Bronchial epithelial cell (primary cell): Measurements from ENCODE around the gene INSYN2A. TPM values are rescaled to one million over a fixed set of nuclear protein-coding genes. Genes with fewer than 3 reads are reported as not detected.
A peak's percentile ranks its signal among the peaks of the same experiment; 100 is the strongest.

ENCODE experiments used
- DNase-seq: peaks from one replicate; pipeline ENCODE4 v3.0.0-alpha.2; 2010; ENCODE audit warnings: low read depth
- FAIRE-seq: peaks from 2 replicates; lab custom pipeline; 2011; peaks lifted over from hg19 to GRCh38; lab: Jason Lieb, UNC
- H3K27me3 ChIP-seq: 2 replicates; pipeline ENCODE4 v1.5.1; 2011; ENCODE audit warnings: low read length; ENCODE audit not compliant: control insufficient read depth, insufficient read depth
- H3K36me3 ChIP-seq: 2 replicates; pipeline ENCODE4 v1.5.1; 2011; ENCODE audit warnings: low read length; ENCODE audit not compliant: control insufficient read depth, insufficient read depth
- H3K4me3 ChIP-seq: 2 replicates; pipeline ENCODE4 v1.5.1; 2011; ENCODE audit warnings: mild to moderate bottlenecking, low read depth, low read length, control low read depth
- CTCF ChIP-seq: IDR thresholded peaks from 2 replicates; pipeline ENCODE4 v1.5.1; 2011; ENCODE audit warnings: mild to moderate bottlenecking, moderate library complexity, low read length, control low read depth, inconsistent platforms; ENCODE audit not compliant: insufficient read depth, severe bottlenecking
- total RNA-seq: library from RNA; depleted of rRNA; stranded (reverse); fragments of >200 nt; gene quantifications from 2 replicates; pipeline ENCODE4 v1.2.1, GENCODE V29; 2014

Gene INSYN2A
- total RNA-seq, 1 donor from 2014 or later = not detected

GRCh38 chr10:127194599-127194998, 1.8 kb downstream of the INSYN2A start:
- TF ChIP-seq CTCF = no peak
- H3K4me3 ChIP-seq = no peak overlapping the region
- no peak for DNase-seq
- H3K27me3 ChIP-seq = no peaks in the 10 kb centered on the region
- no peaks in the 10 kb centered on the region for H3K36me3 ChIP-seq
- FAIRE-seq = no peak

GRCh38 chr10:127194111-127194510, 2.3 kb downstream of the INSYN2A start:
- no peaks in the 10 kb centered on the region for H3K36me3 ChIP-seq
- DNase-seq (no peak), FAIRE-seq (no peak)
- no peak overlapping the region for H3K4me3 ChIP-seq
- no peak for TF ChIP-seq CTCF
- H3K27me3 ChIP-seq = no peaks in the 10 kb centered on the region

GRCh38 chr10:127193125-127193524, 3.3 kb downstream of the INSYN2A start:
- no peak overlapping the region for H3K4me3 ChIP-seq
- DNase-seq (no peak), FAIRE-seq (no peak)
- no peaks in the 10 kb centered on the region for H3K27me3 ChIP-seq
- no peak for TF ChIP-seq CTCF
- H3K36me3 ChIP-seq = no peaks in the 10 kb centered on the region

- no peak overlapping the region for H3K4me3 ChIP-seq
- FAIRE-seq = no peak
- no peaks in the 10 kb centered on the region for H3K36me3 ChIP-seq
- no peak for TF ChIP-seq CTCF
- DNase-seq = no peak
- H3K27me3 ChIP-seq = no peaks in the 10 kb centered on the region
These were observed 6.0 kb downstream of the INSYN2A start for GRCh38 chr10:127190427-127190826.

- Histone ChIP-seq H3K4me3 (no peak overlapping the region), H3K36me3 (no peaks in the 10 kb centered on the region), H3K27me3 (no peaks in the 10 kb centered on the region)
- TF ChIP-seq CTCF = no peak
- FAIRE-seq = no peak
- no peak for DNase-seq
These were observed 7.2 kb downstream of the INSYN2A start for GRCh38 chr10:127189226-127189625.

- H3K4me3 ChIP-seq = no peak overlapping the region
- no peaks in the 10 kb centered on the region for H3K36me3 ChIP-seq
- FAIRE-seq (no peak), DNase-seq (peak; percentile 15)
- H3K27me3 ChIP-seq = no peaks in the 10 kb centered on the region
- no peak for TF ChIP-seq CTCF
These were observed 9.6 kb downstream of the INSYN2A start for GRCh38 chr10:127186813-127187212.
